GM23338 (cell line): Measurements from ENCODE around the gene SCAF4. TPM values are rescaled to one million over a fixed set of nuclear protein-coding genes. Genes with fewer than 3 reads are reported as not detected.

Source experiments
- ATAC-seq: fragments of 200-7000 bp; cut with Tn5 transposase; 3 replicates; pipeline ENCODE4 v1.9.1; 2020
- DNase-seq: peaks from one replicate; pipeline ENCODE4 v3.0.0-alpha.2; 2015; ENCODE audit warnings: low spot score
- H2AFZ ChIP-seq: fragments of 200-600 bp; sonication (generic); 2 replicates; pipeline ENCODE4 v1.8.0; 2016; ENCODE audit warnings: antibody characterized with exemption, mild to moderate bottlenecking, moderate library complexity
- H3F3A ChIP-seq: fragments of 200-600 bp; sonication (generic); replicated peaks from 2 replicates; pipeline ENCODE4 v1.8.0; 2017; ENCODE audit warnings: antibody characterized with exemption, mixed run types, low read depth
- H3K27ac ChIP-seq: fragments of 200-600 bp; sonication (generic); 2 replicates; pipeline ENCODE4 v1.6.1; 2016; ENCODE audit warnings: low read depth
- H3K27me3 ChIP-seq: fragments of 200-600 bp; sonication (generic); 2 replicates; pipeline ENCODE4 v1.8.0; 2016; ENCODE audit warnings: mild to moderate bottlenecking, mixed run types, moderate library complexity; ENCODE audit not compliant: insufficient read depth
- H3K36me3 ChIP-seq: fragments of 200-600 bp; sonication (generic); 2 replicates; pipeline ENCODE4 v1.8.0; 2016; ENCODE audit warnings: mild to moderate bottlenecking; ENCODE audit not compliant: insufficient read depth
- H3K4me1 ChIP-seq: fragments of 200-600 bp; sonication (generic); 2 replicates; pipeline ENCODE4 v1.8.0; 2016; ENCODE audit warnings: mild to moderate bottlenecking, moderate library complexity; ENCODE audit not compliant: insufficient read depth
- H3K4me2 ChIP-seq: fragments of 200-600 bp; sonication (generic); 2 replicates; pipeline ENCODE4 v1.7.1; 2017; ENCODE audit warnings: mixed run types
- H3K4me3 ChIP-seq: fragments of 200-600 bp; sonication (generic); 2 replicates; pipeline ENCODE4 v1.6.1; 2016; ENCODE audit warnings: mixed run types
- H3K79me2 ChIP-seq: fragments of 200-600 bp; sonication (generic); replicated peaks from 2 replicates; pipeline ENCODE4 v1.8.0; 2017; ENCODE audit warnings: mild to moderate bottlenecking; ENCODE audit not compliant: insufficient read depth
- H3K9me2 ChIP-seq: fragments of 200-600 bp; sonication (generic); 2 replicates; pipeline ENCODE4 v1.8.0; 2017; ENCODE audit not compliant: insufficient read depth
- H4K20me1 ChIP-seq: fragments of 200-600 bp; sonication (generic); replicated peaks from 2 replicates; pipeline ENCODE4 v1.8.0; 2017; ENCODE audit warnings: mild to moderate bottlenecking; ENCODE audit not compliant: insufficient read depth
- H3K27ac Mint-ChIP-seq: 2 replicates; pipeline ENCODE4 v1.8.0; 2020; ENCODE audit warnings: inconsistent platforms, mild to moderate bottlenecking, moderate library complexity, mixed read lengths
- H3K27me3 Mint-ChIP-seq: 3 replicates; pipeline ENCODE4 v1.8.0; 2022; ENCODE audit warnings: low read depth, mild to moderate bottlenecking, moderate library complexity, mixed read lengths, inconsistent platforms; ENCODE audit not compliant: insufficient read depth, poor library complexity
- H3K36me3 Mint-ChIP-seq: 3 replicates; pipeline ENCODE4 v1.8.0; 2021; ENCODE audit warnings: low read depth, mild to moderate bottlenecking, inconsistent platforms, moderate library complexity, mixed read lengths
- H3K4me1 Mint-ChIP-seq: 3 replicates; pipeline ENCODE4 v1.8.0; 2020; ENCODE audit warnings: mild to moderate bottlenecking, inconsistent platforms, mixed read lengths
- H3K4me3 Mint-ChIP-seq: 3 replicates; pipeline ENCODE4 v1.8.0; 2021; ENCODE audit warnings: moderate library complexity, mild to moderate bottlenecking, inconsistent platforms, mixed read lengths
- H3K9me3 Mint-ChIP-seq: 3 replicates; pipeline ENCODE4 v1.8.0; 2020; ENCODE audit warnings: moderate library complexity, mild to moderate bottlenecking, inconsistent platforms, mixed read lengths
- CREB1 ChIP-seq: fragments of 250-450 bp; sonication (Bioruptor Pico); IDR thresholded peaks from 2 replicates; pipeline ENCODE4 v1.5.0; 2020; ENCODE audit warnings: low read depth, mild to moderate bottlenecking, moderate library complexity
- CTCF ChIP-seq, 2 experiments: fragments of 200-600 bp in 1 of 2; sonication (generic) in 1 of 2; conservative IDR thresholded peaks; 2 replicates each; pipeline versions ENCODE4 v1.5.1 to v1.6.1; 2016 to 2017; ENCODE audit warnings: antibody characterized with exemption in 2 of 2, low read depth in 2 of 2, mild to moderate bottlenecking in 2 of 2, moderate library complexity in 1 of 2
- JUNB ChIP-seq: IDR thresholded peaks from one replicate; pipeline ENCODE4 v1.6.1; 2016; ENCODE audit warnings: antibody characterized with exemption; ENCODE audit not compliant: unreplicated experiment
- POLR2AphosphoS5 ChIP-seq: IDR thresholded peaks from 2 replicates; pipeline ENCODE4 v1.6.1; 2016; ENCODE audit warnings: antibody characterized with exemption, low read depth
- REST ChIP-seq: IDR thresholded peaks from one replicate; pipeline ENCODE4 v1.6.1; 2018; ENCODE audit warnings: antibody characterized with exemption; ENCODE audit not compliant: unreplicated experiment
- STAT1 ChIP-seq: IDR thresholded peaks from one replicate; pipeline ENCODE4 v1.6.1; 2016; ENCODE audit warnings: antibody characterized with exemption; ENCODE audit not compliant: unreplicated experiment
- ZNF114 ChIP-seq: fragments of 250-450 bp; sonication (Bioruptor Pico); IDR thresholded peaks from 2 replicates; pipeline ENCODE4 v1.5.0; 2020; ENCODE audit warnings: mild to moderate bottlenecking, moderate library complexity
- ZNF331 ChIP-seq: fragments of 250-450 bp; sonication (Bioruptor Pico); IDR thresholded peaks from 2 replicates; pipeline ENCODE4 v1.5.0; 2020; ENCODE audit warnings: low read depth, mild to moderate bottlenecking, moderate library complexity
- polyA plus RNA-seq: library from polyadenylated mRNA; unstranded; fragments of >200 nt; fragmentation: Nextera tagmentation; extraction: Ambion mirVana; gene quantifications from 2 replicates; pipeline ENCODE4 v1.2.1, GENCODE V29; 2016
- total RNA-seq: library from RNA; depleted of rRNA; stranded (reverse); fragments of >200 nt; shearing (Covaris generic); gene quantifications from 2 replicates; pipeline ENCODE4 v1.2.3, GENCODE V29; 2014
- TF ChIP-seq, protein P1 (sequence below): fragments of 250-450 bp; sonication (Bioruptor Pico); IDR thresholded peaks from 2 replicates; pipeline ENCODE4 v1.5.0; 2020; ENCODE audit warnings: mild to moderate bottlenecking, moderate library complexity

The SCAF4 gene
- total and polyA plus RNA-seq, 2 experiments from 2014 or later: 29.7 to 45.8 TPM

DNA sequence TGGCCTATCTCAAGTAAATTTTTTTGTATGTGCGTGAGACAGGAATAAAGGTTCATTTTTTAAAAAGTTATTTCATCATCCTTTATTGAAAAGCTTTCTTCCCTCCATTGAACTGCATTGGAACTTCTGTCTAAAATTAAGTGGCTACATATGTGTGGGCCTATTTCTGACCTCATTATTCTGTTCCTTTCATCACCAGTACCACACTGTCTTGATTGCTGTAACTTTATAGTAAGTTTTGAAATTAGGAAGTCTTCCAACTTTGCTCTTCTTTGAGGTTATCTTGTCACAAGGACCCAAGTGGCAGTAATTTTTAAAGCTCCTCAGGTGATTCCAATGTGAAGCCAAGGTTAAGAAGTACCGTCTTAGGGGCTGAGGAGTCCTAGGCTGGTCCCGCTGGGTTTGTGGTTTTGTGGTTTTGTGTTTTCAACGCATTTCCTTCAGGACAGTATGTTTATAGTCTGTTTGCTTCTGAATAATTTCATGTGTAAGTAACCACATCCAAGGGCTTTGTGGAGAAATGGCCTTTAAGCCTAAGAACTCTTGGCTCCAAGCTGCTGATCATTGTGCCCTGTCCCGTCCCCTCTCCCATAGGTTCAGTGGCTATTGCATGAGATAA, 12.4 kb upstream of the SCAF4 start (continued):
- TF ChIP-seq REST: no peak
- TF ChIP-seq JUNB: no peak

- Histone ChIP-seq H3K36me3 (peaks cover 11% of the 10 kb centered on the region; the same call in 1 of the 2 replicates), H3K4me1 (no peaks in the 10 kb centered on the region), H3K79me2 (no peaks in the 10 kb centered on the region), H3F3A (no peaks in the 10 kb centered on the region), H3K9me2 (no peaks in the 10 kb centered on the region; the same call in 1 of the 2 replicates), H3K4me3 (no peak overlapping the region), H2AFZ (no peak overlapping the region), H3K4me2 (no peak overlapping the region), H4K20me1 (no peaks in the 10 kb centered on the region), H3K27me3 (no peaks in the 10 kb centered on the region), H3K27ac (no peak overlapping the region)
- H3K4me1 Mint-ChIP-seq: no peaks in the 10 kb centered on the region
- H3K27me3 Mint-ChIP-seq: peaks cover 3% of the 10 kb centered on the region
- ATAC-seq (no peak), DNase-seq (no peak)
- no peak overlapping the region for H3K27ac Mint-ChIP-seq
- peaks cover 28% of the 10 kb centered on the region for H3K9me3 Mint-ChIP-seq
- H3K4me3 Mint-ChIP-seq: no peak overlapping the region
- H3K36me3 Mint-ChIP-seq: peaks cover 28% of the 10 kb centered on the region
- TF ChIP-seq, protein P1, sequence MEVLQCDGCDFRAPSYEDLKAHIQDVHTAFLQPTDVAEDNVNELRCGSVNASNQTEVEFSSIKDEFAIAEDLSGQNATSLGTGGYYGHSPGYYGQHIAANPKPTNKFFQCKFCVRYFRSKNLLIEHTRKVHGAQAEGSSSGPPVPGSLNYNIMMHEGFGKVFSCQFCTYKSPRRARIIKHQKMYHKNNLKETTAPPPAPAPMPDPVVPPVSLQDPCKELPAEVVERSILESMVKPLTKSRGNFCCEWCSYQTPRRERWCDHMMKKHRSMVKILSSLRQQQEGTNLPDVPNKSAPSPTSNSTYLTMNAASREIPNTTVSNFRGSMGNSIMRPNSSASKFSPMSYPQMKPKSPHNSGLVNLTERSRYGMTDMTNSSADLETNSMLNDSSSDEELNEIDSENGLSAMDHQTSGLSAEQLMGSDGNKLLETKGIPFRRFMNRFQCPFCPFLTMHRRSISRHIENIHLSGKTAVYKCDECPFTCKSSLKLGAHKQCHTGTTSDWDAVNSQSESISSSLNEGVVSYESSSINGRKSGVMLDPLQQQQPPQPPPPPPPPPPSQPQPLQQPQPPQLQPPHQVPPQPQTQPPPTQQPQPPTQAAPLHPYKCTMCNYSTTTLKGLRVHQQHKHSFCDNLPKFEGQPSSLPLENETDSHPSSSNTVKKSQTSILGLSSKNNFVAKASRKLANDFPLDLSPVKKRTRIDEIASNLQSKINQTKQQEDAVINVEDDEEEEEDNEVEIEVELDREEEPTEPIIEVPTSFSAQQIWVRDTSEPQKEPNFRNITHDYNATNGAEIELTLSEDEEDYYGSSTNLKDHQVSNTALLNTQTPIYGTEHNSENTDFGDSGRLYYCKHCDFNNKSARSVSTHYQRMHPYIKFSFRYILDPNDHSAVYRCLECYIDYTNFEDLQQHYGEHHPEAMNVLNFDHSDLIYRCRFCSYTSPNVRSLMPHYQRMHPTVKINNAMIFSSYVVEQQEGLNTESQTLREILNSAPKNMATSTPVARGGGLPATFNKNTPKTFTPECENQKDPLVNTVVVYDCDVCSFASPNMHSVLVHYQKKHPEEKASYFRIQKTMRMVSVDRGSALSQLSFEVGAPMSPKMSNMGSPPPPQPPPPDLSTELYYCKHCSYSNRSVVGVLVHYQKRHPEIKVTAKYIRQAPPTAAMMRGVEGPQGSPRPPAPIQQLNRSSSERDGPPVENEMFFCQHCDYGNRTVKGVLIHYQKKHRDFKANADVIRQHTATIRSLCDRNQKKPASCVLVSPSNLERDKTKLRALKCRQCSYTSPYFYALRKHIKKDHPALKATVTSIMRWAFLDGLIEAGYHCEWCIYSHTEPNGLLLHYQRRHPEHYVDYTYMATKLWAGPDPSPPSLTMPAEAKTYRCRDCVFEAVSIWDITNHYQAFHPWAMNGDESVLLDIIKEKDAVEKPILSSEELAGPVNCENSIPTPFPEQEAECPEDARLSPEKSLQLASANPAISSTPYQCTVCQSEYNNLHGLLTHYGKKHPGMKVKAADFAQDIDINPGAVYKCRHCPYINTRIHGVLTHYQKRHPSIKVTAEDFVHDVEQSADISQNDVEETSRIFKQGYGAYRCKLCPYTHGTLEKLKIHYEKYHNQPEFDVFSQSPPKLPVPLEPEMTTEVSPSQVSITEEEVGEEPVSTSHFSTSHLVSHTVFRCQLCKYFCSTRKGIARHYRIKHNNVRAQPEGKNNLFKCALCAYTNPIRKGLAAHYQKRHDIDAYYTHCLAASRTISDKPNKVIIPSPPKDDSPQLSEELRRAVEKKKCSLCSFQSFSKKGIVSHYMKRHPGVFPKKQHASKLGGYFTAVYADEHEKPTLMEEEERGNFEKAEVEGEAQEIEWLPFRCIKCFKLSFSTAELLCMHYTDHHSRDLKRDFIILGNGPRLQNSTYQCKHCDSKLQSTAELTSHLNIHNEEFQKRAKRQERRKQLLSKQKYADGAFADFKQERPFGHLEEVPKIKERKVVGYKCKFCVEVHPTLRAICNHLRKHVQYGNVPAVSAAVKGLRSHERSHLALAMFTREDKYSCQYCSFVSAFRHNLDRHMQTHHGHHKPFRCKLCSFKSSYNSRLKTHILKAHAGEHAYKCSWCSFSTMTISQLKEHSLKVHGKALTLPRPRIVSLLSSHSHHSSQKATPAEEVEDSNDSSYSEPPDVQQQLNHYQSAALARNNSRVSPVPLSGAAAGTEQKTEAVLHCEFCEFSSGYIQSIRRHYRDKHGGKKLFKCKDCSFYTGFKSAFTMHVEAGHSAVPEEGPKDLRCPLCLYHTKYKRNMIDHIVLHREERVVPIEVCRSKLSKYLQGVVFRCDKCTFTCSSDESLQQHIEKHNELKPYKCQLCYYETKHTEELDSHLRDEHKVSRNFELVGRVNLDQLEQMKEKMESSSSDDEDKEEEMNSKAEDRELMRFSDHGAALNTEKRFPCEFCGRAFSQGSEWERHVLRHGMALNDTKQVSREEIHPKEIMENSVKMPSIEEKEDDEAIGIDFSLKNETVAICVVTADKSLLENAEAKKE: no peak
- TF ChIP-seq ZNF114 (CRISPR knock-in tag) (no peak), CTCF (conservative IDR thresholded peaks at IDR 0.05; ENCODE audit: low read depth in 2 of 2) (no peak), STAT1 (no peak), CREB1 (CRISPR knock-in tag) (no peak), REST (no peak), ZNF331 (CRISPR knock-in tag) (no peak), POLR2AphosphoS5 (no peak)
Observed at GRCh38 chr21:31743712-31744111, 11.8 kb upstream of the SCAF4 start.
